Midbrain (tissue), 1 donor: ENCODE results near the gene PODXL.

Experiments used
- DNase-seq: peaks from one replicate; lab custom pipeline; 2025; lab: John Stamatoyannopoulos, UW

The PODXL gene

DNA sequence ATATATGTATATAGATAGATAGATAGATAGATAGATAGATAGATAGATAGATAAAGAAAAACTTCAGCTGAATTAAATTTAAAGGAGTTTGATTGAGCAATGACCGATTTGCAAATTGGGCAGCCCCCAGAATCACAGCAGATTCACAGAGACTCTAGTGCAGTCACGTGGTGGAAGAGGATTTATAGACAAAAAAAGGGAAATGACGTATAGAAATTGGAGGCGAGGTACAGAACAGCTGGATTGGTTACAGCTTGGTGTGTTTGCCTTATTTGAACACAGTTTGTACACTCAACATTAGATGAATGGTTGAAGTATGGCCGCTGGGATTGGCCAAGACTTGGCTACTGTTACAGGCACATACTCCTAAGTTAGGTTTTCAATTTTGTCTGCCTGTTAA, 8.2 kb upstream of the PODXL start:
- DNase-seq, result no peak

DNA sequence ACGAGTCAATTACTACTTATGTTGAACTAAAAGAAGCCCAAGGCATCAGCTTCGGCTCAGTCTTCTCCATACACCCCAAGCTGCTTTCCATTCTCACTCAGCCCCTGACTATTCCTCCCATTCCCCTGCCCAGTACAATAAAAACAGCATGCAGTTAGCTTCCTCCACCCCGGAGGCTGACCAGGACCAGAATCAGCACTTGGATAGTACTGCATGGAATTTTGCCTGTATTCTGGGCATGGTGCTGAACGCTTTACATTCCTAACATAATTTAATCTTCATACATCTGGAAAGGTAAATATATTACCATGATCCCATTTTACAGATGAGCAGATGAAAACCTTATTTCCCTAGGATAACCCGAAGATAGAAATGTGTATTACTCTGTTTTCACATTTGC, 7.5 kb upstream of the PODXL start:
- DNase-seq, result no peak

DNA sequence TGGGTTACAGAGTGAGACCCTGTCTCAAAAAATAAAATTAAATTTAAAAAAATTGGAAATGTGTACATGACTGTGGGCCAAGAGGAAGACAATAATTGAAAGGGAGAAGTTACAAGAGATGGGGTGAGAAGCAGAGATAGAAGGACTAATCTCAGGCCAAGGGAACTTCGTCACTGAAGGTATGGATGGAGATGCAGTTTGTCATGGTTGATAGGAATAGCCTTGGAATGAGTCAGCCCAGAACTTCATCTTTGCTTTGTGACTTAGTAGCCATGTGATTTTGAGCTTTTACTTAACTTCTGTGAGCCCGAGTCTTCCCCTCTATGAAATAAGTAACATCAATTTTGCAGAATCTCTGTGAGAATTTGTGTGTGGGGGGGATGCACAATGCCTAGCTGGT, 6.5 kb upstream of the PODXL start:
- DNase-seq, result no peak

DNA sequence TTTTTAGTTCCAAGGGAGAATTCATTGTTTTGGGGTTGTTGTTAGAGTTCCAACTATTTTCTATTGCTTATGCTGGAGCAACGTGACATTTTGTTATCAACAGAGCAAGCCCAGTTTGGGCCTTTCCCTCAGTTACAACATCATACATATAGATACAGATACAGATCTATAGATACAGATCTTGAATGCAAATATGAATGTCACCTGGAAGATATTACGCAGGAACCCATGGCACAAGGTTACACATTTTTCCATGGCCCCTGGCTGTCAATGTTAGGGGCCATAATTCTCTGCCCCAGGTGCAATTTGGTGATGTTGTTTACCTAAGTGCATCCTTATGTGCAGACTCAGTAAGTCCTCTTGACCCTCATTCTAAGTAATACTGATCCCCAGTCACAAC, 3.6 kb upstream of the PODXL start:
- no peak for DNase-seq

DNA sequence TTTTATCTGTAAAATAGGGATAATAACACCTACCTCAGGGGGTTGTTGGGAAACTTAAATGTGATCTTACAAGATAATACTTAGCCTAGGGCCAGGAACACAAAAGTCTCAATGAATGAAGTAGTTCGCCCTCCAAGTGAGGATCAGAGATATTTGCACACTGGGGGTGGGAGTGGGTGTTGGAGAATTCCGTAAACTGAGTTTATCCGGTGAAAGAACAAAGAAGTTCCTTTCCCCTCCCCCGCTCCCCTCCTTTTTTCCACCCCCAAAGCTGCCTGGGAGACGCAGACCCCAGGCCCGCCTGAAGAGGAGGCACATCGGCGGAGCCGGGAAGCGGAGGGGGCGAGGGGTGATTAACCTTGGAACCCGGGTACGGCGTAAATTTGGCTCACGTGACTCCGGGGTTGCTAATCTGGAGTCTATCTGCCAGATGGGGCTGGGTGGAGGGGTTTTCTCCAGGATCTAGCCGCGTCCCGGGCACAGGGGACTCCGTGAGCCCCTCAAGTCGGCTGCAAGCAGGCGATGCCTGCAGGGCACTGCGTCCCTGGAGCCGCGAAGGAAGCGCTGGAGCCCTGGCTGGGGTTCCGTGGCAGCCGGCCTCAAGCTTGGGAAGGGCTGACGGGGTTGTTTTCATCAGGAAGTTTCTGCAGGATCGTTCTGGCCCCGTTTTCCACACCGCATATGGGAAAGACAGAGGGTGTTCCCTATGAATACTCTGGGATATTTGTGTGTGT, 1.4 kb upstream of the PODXL start:
- no peak for DNase-seq

DNA sequence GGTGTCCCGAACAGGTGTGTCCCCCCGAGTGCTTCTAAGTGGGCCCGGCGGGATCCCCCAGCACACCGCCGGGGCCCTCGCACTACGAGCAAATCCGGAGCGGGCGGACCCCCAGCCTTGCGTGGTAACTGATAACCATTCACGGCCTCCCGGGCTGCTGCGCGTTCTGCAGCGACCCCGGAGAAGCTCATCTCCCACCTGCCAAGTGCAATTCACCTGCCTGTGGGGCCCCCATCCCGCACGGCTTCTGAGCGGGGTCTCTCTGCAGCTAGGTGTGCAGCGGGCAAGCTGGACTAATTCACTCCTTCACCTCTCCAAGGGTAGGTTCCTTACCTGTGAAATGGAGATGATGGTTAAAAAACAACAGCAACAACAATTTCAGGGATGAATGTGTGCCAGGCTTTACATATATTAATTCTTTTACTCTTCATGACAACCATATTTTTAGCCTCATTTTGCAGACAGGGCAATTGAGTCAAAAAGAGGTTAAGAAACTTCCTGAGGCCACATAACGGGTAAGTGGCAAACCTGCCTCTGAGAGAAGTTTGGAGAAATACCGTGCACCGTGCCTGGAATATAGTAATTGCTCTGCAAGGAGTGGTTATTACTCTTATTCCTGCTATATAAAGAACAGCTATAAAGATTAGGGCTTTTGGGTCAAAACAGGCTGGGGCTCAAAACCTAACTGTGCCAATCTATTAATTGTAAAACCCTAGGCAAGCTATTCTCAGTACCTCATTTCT, 652 bp upstream of the PODXL start:
- no peak for DNase-seq

DNA sequence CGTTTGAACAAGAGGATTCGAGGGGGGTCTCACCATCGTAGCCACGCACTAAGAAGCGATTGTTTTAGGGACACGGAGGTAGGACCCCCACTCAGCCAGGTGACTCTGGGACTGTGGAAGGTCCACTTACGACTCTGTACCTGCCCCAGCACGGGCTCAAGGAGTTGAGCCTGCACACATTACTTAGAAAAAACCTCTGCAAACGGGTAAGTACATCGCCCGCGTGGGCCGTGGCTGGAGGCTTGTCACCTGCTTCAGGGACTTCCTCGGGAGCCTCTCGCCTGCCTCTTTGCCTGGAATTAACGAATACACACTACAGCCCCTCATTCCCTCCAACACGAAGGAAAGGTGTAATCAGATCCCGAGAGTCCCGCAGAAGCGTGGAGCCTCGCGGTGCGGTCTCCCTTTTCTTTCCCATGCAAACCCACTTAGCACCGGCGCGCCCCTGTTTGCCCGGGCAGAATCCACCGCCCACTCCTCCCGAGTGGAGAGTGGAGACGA, 826 bp downstream of the PODXL start:
- DNase-seq, result no peak

DNA sequence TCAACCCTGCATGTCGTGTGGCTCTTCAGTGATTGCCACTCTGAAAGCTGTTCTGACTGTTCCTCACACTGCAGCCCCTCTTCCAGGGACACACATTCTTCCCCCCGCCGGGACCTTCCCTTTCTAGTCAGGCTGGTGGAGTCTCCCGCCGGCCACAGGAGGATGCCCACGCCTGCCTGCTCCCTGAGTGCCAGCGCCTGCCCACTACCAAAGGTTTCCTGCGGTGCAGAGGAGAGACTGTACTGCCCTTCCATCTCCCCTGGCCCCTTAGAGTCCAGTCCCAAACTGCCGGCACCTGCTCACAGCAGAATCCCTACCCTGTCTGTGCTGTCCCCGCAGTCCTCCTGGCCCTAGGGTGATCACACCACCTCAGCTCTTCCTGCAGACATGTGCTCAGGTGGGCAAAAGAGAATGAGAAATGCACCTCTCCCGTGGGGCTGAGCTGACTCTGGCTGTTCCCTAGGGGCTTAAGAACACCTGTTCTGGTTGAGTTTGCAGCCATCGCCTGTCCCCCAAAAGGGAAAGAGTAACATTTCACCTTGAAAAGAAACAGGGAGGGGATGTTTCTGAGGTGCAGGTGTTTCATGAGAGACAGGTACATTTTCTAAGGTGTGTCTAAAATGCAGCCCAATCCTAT, 1.4 kb downstream of the PODXL start:
- no peak for DNase-seq

DNA sequence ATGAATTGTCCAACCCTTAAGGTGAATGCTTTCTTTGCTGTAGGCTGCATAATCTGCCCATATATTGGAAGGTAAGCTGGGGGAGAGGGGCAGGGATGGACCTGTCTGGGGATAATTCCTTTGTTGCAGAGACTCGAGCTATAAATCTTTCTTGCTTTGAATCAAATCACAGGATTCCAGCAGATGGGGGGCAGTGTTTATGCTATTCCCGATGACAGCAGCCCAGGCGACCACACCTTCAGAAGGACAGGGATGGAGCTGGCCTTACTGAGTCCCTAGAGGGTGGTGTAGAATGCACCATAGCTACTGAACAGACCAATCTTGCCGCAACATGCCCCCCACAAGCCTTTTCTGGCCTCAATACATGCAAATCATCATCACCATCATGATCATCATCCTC, 2.5 kb downstream of the PODXL start:
- DNase-seq, result no peak

DNA sequence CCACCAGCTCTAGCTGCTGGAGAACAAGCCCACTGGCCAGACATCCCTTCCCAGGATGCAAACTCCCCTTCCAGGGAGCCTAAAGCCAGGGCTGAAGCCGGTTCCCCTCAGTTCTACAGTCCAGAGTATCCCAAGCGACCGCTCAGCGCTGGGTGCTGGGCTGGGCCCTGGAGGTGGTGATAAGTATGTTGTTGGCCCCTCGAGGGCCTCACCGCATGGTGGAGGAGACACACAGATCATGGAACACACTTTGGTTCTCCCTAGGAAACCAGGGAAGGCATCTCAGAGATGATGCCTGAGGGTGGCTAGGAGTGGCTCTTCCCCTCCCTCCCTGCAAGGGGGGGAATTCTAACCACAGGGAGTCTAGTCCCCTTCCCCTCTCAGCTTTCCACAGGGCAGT, 4.4 kb downstream of the PODXL start:
- no peak for DNase-seq

DNA sequence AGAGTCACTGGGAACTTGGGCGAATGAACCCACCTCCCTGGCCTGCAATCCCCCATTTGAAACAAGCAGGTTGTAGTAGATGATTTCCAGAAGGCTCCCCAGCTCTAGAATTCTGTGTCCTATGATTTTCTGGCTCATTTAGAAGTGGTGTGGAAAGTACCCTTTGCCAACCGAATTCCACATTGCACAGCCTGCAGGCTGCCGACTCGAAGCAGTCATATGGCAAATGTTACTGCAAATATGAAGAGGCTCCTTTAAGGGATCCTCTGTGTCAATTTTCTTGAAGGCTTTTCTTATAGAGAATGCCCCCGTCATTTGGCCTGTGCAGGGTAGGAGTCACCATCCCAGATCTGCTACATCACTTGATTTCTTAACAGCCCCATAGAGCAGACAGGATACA, 5.6 kb downstream of the PODXL start:
- no peak for DNase-seq

DNA sequence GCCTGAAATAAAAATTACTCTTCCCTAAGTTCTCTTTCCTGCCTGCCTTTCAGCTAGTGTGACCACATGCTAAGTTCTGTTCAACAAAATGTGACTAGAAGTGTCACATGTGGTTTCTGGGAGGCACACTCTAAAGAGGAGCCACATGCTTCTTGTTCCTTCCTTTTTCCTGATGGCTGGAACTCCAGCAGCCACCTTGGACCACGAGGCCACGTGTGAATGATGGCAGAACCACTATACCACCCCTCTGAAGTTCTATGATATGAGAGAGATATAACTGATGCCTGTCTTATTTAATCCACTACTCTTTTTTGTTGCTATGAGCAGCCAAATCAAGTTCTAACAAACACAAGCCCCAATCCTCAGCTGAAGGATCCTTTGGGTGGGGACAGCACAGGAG, 8.1 kb downstream of the PODXL start:
- DNase-seq, result no peak

DNA sequence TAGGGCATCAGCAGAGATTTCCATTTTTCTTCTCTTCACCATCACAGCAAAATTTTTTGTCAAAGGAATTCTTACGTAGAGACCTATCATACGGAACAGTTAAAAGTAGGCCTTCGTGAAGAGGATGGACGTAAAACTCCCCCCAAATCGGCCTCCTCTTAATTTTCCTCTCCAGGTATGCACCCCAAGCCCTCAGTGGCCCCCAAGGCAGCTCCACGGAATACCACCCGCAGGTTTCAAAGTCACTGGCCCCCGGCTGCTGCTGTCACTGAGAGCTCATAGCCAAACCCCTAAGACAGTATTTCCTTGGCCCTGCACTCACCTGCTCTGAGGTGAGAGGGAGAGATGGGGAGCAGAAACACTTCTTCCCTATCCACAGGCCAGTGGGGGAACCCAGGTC, 8.8 kb downstream of the PODXL start:
- DNase-seq, result no peak

DNA sequence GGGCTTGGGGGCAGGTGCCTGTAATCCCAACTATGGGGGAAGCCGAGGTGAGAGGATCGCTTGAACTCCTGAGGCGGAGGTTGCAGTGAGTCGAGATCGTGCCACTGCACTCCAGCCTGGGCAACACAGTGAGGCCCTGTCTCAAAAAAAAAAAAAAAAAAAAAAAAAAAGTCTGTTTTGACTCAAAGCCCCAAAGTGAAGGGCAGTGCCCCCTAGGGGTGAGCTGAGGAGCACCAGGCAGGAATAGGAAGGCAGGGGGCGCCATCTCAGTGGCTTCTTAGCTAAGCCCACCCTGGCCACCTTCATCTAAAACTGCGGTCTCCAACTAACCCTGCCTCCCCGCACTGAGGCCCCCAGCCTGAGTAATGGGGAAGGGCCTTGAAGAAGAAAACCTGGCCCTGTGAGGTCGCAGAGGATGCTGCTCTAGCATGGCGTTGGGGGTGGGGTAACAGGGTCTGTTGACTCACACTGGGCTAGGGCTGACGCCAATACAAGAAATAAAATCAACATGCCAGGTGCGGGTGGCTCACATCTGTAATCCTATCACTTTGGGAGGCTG, 9.8 kb downstream of the PODXL start:
- no peak for DNase-seq

DNA sequence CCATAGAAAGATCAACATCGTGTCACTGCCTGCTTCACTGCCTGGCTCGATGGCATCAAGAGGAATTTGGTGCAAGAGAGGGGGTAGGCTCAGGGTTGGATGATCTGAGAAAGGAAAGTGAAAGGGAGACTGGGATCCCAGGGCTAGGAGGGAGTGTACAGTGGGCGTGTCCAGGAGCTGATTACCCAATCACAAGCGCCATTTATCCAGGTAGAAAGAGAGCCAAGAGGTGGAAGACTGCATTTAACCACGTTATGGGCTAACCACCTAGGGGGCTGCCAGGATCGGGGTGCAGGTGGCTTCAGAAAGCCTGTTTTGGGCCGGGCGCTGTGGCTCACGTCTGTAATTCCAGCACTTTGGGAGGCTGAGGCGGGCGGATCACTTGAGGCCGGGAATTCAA, 10.3 kb downstream of the PODXL start:
- DNase-seq, result no peak

DNA sequence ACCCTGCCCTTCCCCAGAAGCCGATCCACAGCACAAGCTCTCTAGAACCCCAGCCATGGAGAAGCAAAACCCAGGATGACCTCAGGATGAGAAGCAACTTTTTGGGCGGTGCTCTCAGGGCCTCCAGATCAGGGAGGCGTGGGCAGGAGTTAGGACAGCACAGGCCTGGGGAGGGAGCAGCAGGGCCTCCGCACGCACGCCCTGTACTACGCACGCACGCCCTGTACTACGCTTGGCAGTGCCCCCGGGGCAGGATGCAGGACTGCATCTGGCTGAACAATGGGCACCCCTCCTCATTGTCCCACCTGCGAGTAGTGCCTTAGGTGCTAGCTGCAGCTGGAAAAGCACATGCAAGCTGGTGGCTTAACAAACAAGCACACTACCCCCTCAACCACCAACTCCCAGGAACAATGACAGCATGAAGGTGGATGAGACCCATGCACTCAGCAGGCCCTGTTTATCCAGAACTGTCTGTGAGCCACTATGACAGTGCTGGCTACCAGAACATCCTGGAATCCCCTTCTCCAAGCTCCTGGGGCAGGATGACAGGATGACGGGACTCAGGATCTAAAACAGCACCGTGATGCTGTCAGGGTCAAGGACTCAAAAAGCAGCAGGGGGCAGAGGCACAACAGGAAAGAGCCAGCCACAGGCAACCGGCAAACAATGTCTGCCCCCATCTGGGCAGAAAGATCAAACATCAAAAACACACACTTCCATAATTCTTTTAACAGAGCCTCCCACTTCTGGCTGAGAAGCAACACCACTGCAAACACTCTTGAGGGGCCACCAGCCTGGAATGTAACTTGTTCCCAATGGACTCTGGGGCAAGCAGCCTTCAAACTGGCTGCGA, 11.8 kb downstream of the PODXL start:
- peak; percentile 23 for DNase-seq

DNA sequence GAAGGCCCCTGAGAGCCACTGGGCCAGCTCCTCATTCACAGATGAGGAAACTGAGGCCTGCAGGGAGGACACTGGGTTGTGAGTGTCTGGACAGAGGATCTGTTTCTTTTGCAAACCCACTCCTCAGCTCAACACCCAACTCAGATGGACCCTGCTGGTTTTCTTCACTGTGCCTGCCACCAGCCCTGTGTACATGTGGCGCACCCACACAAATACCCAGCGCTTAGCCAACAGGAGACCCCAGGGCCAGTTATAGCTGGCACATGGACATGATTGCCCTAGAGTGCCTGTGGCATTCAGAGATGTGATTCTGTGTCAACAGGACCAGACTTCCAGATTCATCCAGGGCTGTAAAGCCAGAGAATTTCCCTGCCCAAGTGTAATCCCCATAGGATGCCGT, 12.4 kb downstream of the PODXL start:
- no peak for DNase-seq

DNA sequence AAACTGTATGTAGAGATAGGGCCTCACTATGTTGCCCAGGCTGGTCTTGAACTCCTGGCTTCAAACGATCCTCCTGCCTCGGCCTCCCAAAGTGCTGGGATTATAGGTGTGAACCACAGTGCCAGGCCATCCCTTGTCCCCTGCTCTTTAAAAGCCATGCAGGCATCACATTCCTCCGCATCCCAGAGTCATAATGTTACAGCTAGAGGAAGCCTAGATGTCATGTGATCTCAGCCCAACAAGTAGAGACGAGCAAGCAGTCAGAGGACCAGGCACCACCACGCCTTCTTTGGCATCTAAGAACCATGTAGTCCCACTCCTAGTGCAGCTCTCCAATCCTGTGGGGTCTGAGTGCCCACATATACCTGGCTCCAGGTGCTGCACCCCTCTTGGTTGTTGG, 13.1 kb downstream of the PODXL start:
- DNase-seq, result no peak

DNA sequence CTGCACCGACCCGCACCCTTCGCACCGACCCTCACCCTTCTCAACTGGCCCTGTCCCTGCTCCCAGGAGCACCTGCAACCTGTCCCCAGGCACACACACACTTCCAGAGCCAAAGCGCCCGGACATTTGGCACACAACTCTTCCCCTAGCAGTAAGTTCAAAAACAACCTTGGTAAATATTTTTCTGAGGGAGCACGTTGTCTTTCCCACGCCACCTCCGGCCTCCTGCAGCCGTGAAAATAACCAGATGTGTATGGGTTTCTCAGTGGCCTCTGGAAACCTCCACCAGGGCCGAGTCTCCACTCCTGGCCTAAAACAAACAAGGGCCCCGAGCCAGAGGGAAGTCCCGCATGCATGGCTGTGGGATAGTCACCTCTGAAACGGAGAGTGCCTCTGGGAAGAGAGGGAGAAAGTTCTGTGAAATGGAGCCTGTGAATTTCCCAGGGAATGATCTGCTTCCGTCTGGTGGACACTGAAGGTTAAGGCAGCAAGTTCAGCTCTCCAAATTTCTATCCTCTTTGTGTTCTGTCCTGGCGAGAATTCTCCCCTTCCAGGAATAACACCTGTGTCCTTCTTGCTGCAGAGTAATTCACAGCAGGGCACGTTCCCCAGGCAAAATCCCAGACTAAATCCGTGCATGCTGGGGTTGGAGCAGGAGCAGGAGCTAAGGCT, 15.8 kb downstream of the PODXL start:
- DNase-seq, result no peak

DNA sequence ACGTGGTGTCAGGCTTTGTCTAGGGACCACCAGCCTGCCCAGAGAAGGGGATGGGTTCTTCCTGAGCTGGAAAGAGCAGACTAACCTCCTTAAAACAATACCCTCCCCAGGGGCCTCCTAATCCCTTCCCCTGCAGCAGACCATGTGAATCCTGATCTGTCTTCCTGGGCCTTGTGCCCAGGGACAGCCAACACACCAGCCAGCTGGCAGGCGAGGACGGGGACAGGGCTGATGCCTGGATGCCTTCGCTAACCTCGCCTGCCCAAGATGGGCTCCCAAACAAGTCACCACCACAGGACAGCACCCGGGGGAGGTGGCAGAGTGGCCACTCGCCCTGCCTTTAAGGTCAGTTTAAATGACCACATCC, 17.6 kb downstream of the PODXL start:
- no peak for DNase-seq

DNA sequence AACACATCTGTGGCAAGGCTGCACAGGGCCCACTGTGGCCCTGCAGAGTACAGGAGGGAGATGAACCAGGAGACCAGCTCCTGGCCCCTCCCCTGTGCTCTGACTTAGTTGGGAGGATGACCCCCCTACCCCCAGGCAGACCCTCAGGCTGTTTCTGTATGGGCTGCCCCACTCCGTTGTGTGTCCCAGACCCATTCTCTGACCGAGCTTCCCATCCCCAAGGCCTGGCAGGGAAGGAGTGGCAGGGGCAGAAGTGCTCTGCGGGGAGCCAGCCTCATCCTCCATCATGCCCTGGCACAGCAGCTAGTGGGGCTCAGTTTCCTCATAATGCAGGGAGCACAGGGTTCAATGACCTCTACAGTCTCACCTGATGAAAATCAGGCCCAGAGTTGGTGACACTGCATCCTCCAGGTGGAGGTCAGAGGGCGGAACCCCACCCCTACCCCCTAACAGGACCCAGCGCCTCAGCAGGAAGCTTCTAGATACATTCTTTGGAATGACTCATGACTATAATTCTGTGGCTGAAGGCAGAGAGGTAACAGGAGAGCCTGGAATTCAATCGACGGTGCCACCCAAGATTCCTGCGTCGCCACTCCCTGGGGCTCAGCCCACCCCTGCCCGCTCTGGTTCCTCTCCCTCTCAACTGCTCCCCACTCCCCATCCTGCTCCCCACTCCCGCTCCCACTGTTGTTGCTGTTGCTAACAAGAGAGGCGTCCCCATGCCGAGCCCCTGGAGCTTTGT, 18.2 kb downstream of the PODXL start:
- no peak for DNase-seq
